Hepatocyte (in vitro differentiated cells): Measurements from ENCODE around the gene ALDH2.

Experiments used
- CTCF ChIP-seq: fragments of 200-600 bp; sonication (generic); IDR thresholded peaks from 2 replicates; pipeline ENCODE4 v1.5.1; 2016; ENCODE audit warnings: antibody characterized with exemption, mild to moderate bottlenecking; ENCODE audit not compliant: poor library complexity
- EZH2 ChIP-seq: fragments of 200-600 bp; sonication (generic); IDR thresholded peaks from 2 replicates; pipeline ENCODE4 v1.6.1; 2016; ENCODE audit warnings: antibody characterized with exemption, mild to moderate bottlenecking, borderline replicate concordance
- EZH2phosphoT487 ChIP-seq: fragments of 200-600 bp; sonication (generic); IDR thresholded peaks from one replicate; pipeline ENCODE4 v1.6.1; 2018; ENCODE audit warnings: antibody characterized with exemption, mild to moderate bottlenecking, low read depth, moderate library complexity; ENCODE audit not compliant: unreplicated experiment, severe bottlenecking

GRCh38 chr12:111761706-111762105 is 5.0 kb upstream of the ALDH2 start:
- TF ChIP-seq CTCF = no peak
- TF ChIP-seq EZH2 = no peak
- no peak for TF ChIP-seq EZH2phosphoT487
